GM19455 (cell line): Measurements from ENCODE around the gene WRAP73.
"Not testable (repeated sequence)": the region's sequence is repeated elsewhere in the genome, so short reads cannot be mapped to it uniquely, and the experiment has no call there.

ENCODE experiments used
- ATAC-seq: cut with Tn5 transposase; IDR thresholded peaks from one replicate; pipeline ENCODE4 v1.9.1; 2021; ENCODE audit not compliant: unreplicated experiment

The WRAP73 gene

GRCh38 chr1:3599286-3599811, 50.6 kb downstream of the WRAP73 start:
- no peak for ATAC-seq

GRCh38 chr1:3598522-3599285, 51.2 kb downstream of the WRAP73 start:
- no peak for ATAC-seq

GRCh38 chr1:3598051-3598491, 51.8 kb downstream of the WRAP73 start:
- no peak for ATAC-seq

- ATAC-seq, result no peak
These were observed 52.3 kb downstream of the WRAP73 start for GRCh38 chr1:3597599-3597964.

- no peak for ATAC-seq
These were observed 53.0 kb downstream of the WRAP73 start for GRCh38 chr1:3596663-3597598.

GRCh38 chr1:3595949-3596348, 54.0 kb downstream of the WRAP73 start:
- ATAC-seq, result no peak

GRCh38 chr1:3594706-3595377, 55.1 kb downstream of the WRAP73 start:
- ATAC-seq, result no peak

- ATAC-seq, result no peak
These were observed 56.2 kb downstream of the WRAP73 start for GRCh38 chr1:3593745-3594144.

- no peak for ATAC-seq
These were observed 56.6 kb downstream of the WRAP73 start for GRCh38 chr1:3593334-3593733.

GRCh38 chr1:3590951-3591865, 58.7 kb downstream of the WRAP73 start:
- no peak for ATAC-seq

- ATAC-seq, result no peak
These were observed 59.7 kb downstream of the WRAP73 start for GRCh38 chr1:3590139-3590763.

GRCh38 chr1:3588395-3588794, 61.5 kb downstream of the WRAP73 start:
- ATAC-seq, result no peak

GRCh38 chr1:3586986-3587759, 62.7 kb downstream of the WRAP73 start:
- no peak for ATAC-seq

GRCh38 chr1:3585940-3586568, 63.8 kb downstream of the WRAP73 start:
- no peak for ATAC-seq

GRCh38 chr1:3585353-3585868, 64.5 kb downstream of the WRAP73 start:
- not testable (repeated sequence) for ATAC-seq

GRCh38 chr1:3584915-3585314, 65.0 kb downstream of the WRAP73 start:
- no peak for ATAC-seq

GRCh38 chr1:3583751-3584150, 66.2 kb downstream of the WRAP73 start:
- not testable (repeated sequence) for ATAC-seq
